GM18907 (cell line): ENCODE data around the gene TEAD1.

Experiments used
- ATAC-seq: cut with Tn5 transposase; IDR thresholded peaks from one replicate; pipeline ENCODE4 v1.9.1; 2021; ENCODE audit warnings: mild to moderate bottlenecking, moderate library complexity; ENCODE audit not compliant: unreplicated experiment

TEAD1 gene

DNA sequence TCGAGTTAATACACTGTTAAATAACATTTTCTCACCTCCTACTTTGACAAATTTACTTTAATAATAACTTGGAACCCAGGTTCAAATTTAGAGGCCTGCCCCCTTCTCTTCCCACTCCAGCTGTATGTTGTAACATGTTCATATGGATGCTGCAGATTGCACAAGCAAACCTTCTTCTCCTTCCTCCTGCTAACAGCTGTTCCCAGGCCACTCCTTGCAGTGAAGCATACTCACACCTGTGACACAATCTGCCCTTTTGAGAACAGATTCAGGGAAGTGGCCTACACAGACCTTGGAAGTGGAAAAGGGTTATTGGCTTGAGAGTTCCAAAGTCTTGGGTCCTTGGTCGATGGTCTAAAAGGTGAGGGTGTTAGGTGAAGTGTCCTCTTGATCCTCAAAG, 131.9 kb downstream of the TEAD1 start:
- ATAC-seq, result no peak

DNA sequence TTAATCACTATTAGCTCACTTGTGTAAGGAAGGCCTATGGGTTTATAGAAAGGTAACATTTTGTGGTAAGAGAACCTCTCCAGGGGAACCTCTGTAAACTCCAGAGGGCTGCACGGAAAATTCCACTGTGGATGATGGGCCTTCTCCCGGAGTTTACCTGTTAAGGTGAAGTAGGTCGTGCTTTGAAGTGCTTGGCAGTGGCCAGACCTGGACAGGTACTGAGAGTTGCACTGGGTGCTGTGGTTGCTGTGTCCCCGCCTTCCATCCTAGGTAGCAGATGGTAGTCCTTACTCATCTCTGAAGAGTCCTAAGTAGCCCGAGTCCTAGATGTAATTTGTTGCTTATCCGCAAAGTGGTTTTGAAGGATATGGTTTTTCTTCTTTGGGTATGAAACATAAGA, 133.4 kb downstream of the TEAD1 start:
- no peak for ATAC-seq

DNA sequence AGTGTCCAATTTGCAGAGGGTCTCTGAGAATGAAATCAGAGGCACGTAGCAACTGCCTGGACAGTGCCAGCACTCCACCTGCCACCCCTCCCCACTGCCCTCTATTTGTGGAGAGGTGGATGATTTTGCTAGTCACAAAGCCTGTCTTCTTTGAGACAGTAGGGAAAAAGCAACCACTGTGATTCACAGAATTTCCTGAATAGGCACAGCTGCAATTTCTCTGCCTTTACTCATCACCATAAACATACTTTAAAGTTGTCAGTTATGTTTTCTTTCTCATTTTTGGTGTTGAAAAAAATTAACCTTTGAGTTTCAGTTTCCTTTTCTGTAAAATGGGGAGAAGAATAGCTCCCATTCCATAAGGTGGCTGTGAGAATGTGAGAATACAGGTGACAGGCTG, 134.3 kb downstream of the TEAD1 start:
- no peak for ATAC-seq

DNA sequence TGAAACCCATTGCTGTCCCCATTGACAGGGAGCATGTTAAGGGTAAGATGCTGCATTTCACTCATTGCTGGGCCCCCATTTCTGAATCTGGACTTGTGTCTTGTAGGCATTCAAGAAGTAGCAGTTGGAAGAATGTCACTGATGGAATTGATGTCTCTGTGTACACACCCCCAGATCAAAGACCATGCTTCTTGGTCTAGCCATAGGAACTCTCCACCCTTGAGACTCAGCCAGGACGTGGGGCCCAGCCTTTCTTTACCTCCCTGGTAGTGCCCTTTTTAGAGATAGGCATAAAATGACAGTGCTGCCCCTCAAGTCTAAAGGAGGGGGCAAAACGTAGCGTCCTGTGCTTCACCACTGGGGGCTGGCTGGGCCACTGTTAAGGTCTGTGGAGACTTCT, 135.1 kb downstream of the TEAD1 start:
- ATAC-seq, result no peak

DNA sequence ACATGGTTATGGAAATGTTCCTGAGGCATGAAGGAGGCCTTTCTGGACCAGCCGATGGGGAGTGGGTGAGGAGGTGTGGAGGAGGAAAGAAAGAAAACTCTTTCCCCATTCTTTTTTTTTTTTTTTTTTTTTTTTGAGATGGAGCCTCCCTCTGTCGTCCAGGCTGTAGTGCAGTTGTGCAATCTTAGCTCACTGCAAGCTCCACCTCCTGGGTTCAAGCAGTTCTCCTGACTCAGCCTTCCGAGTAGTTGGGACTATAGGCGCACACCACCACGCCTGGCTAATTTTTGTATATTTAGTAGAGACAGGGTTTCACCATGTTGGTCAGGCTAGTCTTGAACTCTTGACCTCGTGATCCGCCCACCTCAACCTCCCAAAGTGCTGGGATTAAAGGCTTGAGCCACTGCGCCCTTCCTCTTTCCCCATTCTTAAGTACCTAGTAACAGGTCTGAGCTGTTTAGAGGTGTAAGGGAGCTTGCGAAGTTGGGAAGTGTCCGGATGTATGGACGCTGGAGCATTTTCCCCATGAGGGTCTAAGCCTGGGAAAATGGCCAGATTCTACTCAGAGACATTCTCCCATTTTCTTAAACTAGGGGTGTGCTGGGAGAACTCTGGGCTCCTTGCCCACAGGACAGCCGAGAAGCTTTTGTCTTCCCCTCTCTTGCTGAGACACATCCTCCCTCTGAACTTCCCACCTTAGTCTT, 135.8 kb downstream of the TEAD1 start:
- ATAC-seq, result no peak

DNA sequence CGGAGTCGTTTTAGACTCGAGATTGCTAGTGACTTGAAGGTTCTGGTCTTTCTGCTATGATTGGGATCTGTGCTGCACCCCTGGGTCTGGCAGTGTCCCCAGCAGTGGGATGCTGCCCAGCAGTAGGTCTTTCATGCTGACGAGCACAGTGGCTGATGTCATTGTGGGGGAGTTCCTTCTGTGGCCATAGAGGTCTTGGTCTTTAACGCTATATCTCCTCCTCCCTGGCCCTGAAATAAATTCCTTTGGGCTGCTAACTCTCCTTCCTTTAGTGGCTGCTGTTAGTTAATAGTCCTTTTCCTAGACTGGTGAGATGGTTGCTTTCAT, 136.3 kb downstream of the TEAD1 start:
- ATAC-seq, result no peak

DNA sequence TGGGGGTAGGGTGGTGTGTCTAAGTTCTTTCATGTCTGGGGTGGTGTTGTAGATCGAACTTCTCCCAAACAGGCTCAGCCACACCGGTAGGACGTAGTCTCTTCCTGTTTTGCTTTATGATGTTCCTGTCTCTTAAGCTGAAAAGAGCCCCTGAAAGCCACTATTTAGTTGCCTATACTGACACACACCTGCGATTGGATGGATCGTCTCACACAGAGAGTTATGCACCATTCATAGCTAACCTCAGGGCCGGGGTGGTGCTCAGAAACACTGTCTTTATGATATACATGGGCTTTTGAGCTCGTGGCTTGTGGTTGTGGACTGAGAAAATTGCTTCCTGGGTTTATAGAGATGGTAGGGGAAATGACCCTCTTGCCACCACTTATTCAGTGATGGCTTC, 137.6 kb downstream of the TEAD1 start:
- no peak for ATAC-seq

DNA sequence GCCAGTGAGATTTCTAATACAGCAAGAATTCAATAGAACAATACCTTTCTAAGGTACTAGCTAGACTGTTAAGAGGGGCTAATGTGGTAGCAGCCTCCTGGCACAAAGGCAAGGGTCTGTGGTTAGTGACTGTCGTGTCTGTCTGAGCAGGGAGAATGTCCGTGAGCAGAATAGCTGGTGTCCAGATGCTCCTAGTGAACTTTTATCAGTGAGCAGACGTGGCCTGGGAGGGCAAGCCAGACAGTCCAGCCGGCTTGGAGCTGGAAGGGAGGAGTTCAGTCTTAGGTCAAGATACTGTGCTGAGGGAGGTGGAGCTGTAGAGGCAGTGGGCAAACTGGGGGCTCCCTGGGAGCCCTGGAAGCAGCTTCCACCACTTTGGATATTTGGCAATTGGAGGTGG, 138.6 kb downstream of the TEAD1 start:
- no peak for ATAC-seq

DNA sequence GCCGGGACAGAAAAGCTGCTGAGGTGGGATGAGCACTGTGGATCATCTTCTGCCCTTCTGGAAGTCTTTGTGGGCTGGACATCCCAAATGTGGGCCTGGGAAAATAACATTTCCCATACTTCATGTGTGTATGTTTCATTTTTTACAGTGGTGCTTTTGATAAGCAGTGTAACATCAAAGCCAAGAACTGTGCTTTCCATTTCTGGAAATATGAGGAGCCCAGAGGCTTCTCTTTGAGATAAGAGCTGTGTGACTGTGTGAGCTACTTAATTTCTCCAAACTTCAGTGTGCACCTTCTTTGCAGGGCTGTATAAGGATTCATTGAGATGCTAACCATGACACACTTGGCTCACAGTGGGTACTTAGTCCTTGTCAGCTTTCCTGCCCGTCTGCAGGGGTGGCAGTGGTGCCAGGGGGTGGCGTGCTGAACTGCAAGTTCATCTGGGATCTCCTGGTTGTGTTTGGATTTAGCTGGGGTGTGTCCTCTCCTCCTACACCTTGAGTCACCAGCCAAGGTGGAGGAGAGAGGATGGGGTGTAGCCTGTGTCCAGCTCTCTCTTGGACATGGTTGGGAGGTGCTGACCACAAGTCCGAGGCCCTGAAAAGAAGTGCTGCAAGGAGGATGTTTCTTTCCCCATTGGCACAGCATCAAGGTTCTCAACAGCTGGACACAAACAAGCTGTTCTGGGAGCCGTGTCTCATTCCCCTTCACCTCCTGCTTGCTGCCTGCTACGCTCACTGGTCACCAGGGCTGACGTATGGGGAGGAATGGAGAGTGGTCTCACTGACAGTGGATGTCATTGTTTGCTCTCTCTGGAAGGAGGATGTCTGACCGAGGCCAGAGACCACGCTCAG, 139.4 kb downstream of the TEAD1 start:
- ATAC-seq, result no peak

DNA sequence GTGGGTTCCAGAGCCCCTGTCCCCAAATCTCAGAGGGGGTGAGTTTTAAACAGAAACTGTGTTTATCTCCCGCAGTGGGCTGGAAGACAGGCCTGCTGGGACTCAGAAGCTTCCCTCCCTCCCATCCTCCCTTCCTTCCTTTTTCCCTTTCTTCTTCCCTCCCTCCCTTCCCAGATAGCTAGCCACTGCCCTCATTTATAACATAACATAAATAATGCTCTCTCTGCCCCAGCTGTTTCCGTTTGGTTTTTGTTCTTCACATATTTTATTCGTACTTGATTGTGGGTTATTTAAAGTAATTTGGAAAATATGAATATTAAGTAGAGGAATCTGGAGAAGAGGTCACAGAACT, 140.9 kb downstream of the TEAD1 start:
- no peak for ATAC-seq

DNA sequence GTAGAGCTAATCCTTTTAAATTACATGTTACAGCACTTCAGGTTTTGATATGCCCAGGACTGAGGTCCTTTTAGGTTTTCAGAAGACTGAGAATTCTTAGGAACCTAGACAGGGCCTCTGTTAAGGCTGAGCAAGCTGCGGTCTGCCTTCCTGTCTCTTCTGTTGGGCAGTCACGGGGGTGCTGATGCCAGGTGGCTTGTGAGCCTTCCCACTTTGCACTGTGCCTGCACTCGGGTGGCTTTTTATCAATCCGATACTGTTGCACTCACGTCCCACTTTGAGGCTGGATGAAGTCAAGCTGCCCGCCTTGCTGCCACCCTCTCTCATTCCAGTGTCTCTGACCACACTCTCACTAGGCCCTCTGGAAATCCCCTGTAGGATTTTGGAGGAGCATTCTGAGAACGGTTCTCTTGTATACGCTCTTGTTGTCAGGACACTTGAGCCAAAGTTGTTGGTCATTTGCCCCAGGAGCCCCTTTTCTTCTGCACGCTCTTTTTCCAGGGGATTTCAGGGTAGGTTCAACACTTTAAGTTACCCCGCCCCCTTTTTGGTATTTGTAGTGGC, 141.8 kb downstream of the TEAD1 start:
- ATAC-seq, result no peak

DNA sequence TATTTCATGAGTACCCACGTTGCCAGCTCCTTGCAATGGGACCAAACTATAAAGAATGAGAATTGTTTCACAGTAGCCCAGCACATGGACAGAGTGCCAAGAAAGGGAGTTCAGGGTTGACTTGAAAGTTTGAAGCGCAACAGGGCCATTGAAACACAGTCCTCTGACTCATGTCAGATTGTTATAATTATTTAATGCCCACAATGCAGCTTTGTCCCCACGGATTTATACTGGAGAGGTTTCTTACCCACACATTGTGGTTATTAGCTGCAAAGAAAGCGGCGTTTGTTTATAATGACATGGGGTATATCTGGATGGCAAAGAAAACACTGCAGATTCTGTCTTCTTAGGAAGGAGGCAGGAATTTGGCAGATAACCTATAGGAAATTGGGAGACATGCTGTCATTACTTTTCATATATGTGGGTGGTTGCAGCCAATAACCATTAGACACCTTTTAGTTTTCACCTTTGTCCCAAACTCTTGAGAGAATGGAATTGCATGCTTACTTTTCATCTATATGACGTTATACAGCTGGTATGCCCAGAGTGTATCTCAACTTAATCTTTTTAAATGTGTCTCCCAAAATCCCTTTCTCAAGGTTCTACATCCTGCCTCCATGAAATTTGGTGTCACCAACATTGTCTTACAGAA, 143.6 kb downstream of the TEAD1 start:
- ATAC-seq, result no peak

DNA sequence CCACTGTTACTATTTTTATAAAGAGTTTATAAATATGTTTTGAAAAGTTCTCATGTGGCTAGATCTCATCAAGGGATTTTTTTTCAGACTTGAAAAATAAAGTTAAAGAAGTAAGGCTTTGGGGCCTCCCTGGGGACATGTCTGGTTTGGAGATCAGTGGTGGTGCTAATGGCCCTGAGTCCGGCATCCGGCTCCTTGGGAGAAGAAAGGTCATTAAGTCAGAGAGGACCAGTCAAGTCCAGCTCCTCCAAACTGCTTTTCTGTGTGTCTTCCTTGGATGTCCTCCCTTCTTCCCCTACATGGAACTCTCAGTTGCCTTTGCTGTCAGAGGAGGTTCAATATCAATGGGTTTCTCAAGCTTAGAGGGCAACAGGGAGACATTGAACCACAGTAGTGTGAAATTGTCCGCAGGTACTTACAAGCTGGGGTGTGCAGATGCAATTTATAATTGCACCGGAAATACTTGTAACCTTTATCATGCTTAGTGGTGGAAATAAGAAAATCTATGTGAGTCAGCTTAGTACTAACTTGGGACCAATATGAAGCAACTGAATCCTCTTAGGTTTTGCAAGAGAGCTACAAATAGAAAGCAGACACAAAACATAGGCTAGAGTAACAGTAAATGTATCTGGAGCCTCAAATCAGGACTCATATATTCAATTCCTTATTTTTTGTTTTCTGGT, 144.3 kb downstream of the TEAD1 start:
- ATAC-seq, result no peak

DNA sequence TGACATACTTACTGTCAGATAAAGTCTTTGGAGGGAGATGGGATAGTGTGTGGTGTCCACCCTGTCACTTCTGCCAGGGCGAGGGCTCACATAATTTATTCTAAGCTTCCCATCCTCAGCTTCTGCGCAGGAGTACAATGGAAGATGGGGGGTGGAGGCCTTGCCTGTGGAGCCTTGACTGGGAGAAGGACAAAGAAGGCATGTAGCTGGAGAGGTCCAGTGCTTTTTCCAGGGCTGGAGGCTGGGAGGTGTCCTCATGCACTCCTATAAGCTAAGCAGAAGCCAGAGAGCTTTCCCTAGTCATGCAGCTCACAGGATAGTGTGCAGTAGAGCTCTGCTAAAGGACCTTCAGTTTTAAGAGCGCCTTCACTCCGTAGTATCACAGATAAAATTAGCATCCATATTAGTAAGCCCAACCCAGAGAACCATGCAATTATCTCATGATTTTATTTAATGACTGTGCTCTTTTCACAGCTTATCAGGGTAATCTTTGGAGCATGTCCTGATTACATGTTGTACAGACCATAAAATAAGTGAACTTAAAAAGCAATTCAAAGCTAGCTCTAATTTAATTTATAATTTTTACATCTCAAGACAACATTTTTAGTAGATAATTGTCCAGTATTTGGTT, 148.3 kb downstream of the TEAD1 start:
- ATAC-seq, result no peak

DNA sequence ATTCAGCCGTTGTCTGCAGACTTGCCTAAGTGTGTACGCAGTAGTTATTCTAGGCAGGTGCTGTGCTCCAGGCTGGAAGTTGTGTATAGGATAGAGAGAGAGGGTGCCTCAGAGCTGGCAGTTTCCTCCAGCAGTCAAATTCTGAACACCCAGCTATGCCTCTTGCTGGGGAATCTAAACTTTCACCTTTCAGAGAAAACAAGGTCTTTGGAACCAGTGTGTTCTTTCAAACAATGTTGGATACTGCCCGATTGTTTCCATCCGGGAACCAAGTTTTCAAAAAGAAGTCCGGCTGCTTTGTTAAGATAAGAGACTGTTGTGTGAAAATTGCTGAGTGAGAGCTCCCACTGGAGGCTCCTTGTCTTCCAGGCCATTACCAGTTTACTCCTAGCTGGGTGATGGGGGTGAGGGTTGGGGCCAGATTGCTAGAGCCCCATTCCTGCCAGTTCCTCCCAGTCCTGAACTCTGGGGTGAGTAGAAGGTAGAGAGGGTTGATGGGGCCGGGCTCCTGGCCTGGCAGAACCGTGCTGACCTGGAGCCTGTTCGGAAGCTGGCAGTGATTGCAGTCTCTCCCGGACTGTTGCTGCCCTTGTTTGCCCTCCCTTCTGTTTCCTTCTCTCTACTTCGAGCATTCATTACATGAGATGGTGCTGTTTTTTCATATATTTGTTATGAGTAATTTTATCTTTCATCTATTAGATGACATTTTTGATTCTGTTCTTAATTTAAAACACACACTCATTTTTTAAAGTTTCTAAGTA, 150.2 kb downstream of the TEAD1 start:
- ATAC-seq, result no peak

DNA sequence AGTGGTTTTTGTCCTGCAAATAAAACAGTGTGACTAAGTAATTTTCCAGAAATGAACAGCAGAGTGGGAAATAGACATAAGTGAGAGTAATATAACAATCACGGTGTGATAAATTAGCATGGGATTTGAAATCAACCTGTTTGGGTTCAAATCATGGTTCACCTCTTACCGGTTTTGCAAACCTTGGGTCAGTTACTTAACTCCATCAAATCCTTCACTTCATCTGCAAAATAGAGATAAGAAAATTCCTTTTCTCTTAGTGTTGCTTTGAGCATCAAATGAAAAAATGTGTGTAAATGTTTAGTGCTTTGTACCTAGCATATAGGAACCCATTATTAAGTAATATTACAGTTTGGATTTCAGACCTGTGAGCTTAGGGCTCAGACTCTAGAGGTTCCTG, 152.2 kb downstream of the TEAD1 start:
- ATAC-seq, result no peak

DNA sequence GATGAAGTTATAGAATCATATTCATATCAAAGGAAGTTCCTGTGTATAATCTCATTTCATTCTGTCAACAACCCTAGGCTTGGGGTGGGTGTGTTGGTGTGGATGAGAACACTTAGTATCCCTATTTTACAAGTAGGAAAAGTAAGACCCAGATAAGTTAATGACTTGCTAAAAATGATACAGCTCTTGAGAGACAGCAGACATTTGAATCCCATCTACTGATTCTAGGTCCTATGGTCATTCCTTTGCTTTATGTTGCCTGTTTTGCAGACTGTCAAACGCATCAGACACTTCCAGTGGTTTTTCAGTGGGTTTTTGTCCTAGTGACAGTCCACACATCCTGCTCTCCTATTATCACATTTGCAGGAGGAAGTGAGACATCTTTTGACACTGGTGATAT, 153.1 kb downstream of the TEAD1 start:
- no peak for ATAC-seq

DNA sequence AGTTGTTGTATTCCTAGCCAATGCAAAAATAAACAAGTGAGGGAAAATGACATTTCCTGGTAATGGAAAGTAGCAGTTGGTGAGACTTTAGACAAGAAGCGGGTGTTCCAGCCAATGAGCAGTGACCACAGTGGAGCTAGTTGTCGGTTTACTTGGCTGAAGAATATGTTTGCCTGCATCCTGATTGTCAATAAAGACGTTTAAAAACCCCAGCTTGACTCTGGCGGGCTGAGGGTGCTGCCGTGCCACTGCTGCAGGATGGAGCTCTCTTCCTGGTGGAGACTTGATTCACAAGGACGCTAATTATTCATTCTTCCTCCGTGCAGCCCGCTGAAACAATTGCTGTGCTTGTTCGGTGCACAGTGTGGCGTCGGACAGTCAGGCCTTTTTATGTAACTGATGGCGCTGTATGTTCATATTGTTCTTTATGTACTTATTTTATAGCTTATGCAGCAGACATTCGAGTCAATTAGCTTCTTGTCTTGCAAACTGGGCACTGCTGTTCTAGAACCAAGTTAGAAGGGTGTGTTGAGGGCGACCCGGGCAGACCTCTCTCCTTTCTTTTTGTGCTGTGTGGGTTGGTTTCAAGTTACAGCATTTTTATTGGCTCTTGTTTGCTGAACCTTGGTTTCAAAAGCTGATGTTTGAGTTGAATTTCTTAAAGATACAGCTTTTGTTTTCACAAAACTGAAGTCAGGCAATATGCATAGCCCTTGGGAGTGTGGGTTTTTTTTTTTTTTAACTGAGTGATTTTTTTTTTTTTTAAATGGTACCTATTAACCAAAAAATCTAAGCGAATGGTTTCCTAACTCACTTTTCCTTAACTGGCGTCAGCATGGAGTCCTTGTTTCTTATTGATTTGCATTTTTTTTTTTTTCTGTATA, 153.9 kb downstream of the TEAD1 start:
- ATAC-seq, result no peak

DNA sequence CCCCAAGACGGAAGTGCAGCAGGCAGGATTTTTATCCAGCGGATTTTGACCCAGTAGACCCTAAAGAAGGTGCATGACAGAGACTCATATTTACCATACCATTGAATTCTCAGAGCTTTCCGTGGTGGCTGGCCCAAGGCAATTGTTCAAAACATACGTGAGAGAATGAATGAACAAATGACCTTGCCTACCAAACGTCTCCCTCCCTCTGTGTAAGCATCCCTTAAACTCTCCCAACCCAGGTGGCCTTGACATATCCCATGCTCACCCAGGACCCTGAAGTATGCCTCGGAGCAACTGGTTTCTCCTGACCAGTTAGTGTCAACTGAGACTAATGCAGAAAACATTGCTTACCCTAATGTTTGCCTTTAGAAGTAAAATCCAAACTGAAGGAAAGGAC, 154.9 kb downstream of the TEAD1 start:
- ATAC-seq, result no peak
